Neural cell (in vitro differentiated cells): ENCODE measurements around the gene FBXO5. TPM values are rescaled to one million over a fixed set of nuclear protein-coding genes. Genes with fewer than 3 reads are reported as not detected.

ENCODE experiments used
- H2AFZ ChIP-seq: fragments of 200-600, 300-800 bp; sonication (generic), shearing (Covaris generic); 2 replicates; pipeline ENCODE4 v1.6.0; 2014; ENCODE audit warnings: low read depth, mild to moderate bottlenecking, antibody characterized with exemption, low read length, moderate library complexity
- H3F3A ChIP-seq: fragments of 200-600 bp; shearing (Covaris generic); 2 replicates; pipeline ENCODE4 v1.6.1; 2016; ENCODE audit warnings: mild to moderate bottlenecking, moderate library complexity, mixed read lengths, antibody characterized with exemption, low read length; ENCODE audit not compliant: insufficient read depth, poor library complexity, severe bottlenecking
- H3K27ac ChIP-seq: fragments of 200-600, 300-800 bp; sonication (generic), shearing (Covaris generic); 2 replicates; pipeline ENCODE4 v1.5.1; 2014; ENCODE audit warnings: mild to moderate bottlenecking, low read length, moderate library complexity
- H3K27me3 ChIP-seq: fragments of 300-800, 200-600 bp; sonication (generic), shearing (Covaris generic); 2 replicates; pipeline ENCODE4 v1.6.0; 2014; ENCODE audit warnings: mild to moderate bottlenecking, low read depth, low read length, moderate library complexity; ENCODE audit not compliant: insufficient read depth
- H3K36me3 ChIP-seq: fragments of 300-800, 200-600 bp; sonication (generic), shearing (Covaris generic); 2 replicates; pipeline ENCODE4 v1.5.1; 2014; ENCODE audit warnings: mild to moderate bottlenecking, antibody characterized with exemption, low read length, moderate library complexity; ENCODE audit not compliant: insufficient read depth
- H3K4me2 ChIP-seq: fragments of 300-800, 200-600 bp; sonication (generic), shearing (Covaris generic); 2 replicates; pipeline ENCODE4 v1.6.0; 2014; ENCODE audit warnings: mild to moderate bottlenecking, low read length
- H3K4me3 ChIP-seq: fragments of 300-800, 200-600 bp; sonication (generic), shearing (Covaris generic); 2 replicates; pipeline ENCODE4 v1.5.1; 2014; ENCODE audit warnings: mild to moderate bottlenecking, low read length, moderate library complexity
- H3K79me2 ChIP-seq: fragments of 200-600 bp; shearing (Covaris generic); replicated peaks from 2 replicates; pipeline ENCODE4 v1.6.0; 2014; ENCODE audit warnings: mild to moderate bottlenecking, low read length, moderate library complexity; ENCODE audit not compliant: insufficient read depth
- H3K9ac ChIP-seq: fragments of 300-800, 200-600 bp; sonication (generic), shearing (Covaris generic); 2 replicates; pipeline ENCODE4 v1.6.1; 2016; ENCODE audit warnings: mild to moderate bottlenecking, low read length, mixed read lengths
- H3K9me2 ChIP-seq: fragments of 200-600 bp; shearing (Covaris generic); 2 replicates; pipeline ENCODE4 v1.6.1; 2016; ENCODE audit warnings: mild to moderate bottlenecking, low read length, mixed read lengths; ENCODE audit not compliant: insufficient read depth
- H3K9me3 ChIP-seq: fragments of 200-600, 300-800 bp; sonication (generic), shearing (Covaris generic); 2 replicates; pipeline ENCODE4 v1.6.1; 2016; ENCODE audit warnings: mild to moderate bottlenecking, mixed run types, low read length, moderate library complexity, mixed read lengths
- H4K20me1 ChIP-seq: fragments of 200-600 bp; shearing (Covaris generic); 2 replicates; pipeline ENCODE4 v1.6.1; 2016; ENCODE audit warnings: mild to moderate bottlenecking, mixed run types; ENCODE audit not compliant: insufficient read depth
- EP300 ChIP-seq: fragments of 450-650 bp; conservative IDR thresholded peaks from 2 replicates; pipeline ENCODE4 v1.6.1; 2014; ENCODE audit warnings: antibody characterized with exemption, mild to moderate bottlenecking, moderate library complexity; ENCODE audit not compliant: poor library complexity, severe bottlenecking
- EZH2 ChIP-seq: fragments of 200-600, 300-800 bp; shearing (Covaris generic), sonication (generic); IDR thresholded peaks from 2 replicates; pipeline ENCODE4 v1.6.1; 2014; ENCODE audit warnings: antibody characterized with exemption, low read length, borderline replicate concordance, mild to moderate bottlenecking; ENCODE audit not compliant: insufficient read depth, poor library complexity, severe bottlenecking
- MXI1 ChIP-seq: fragments of 450-650 bp; conservative IDR thresholded peaks from 2 replicates; pipeline ENCODE4 v1.6.1; 2014; ENCODE audit warnings: antibody characterized with exemption, mild to moderate bottlenecking; ENCODE audit not compliant: poor library complexity, severe bottlenecking
- POLR2AphosphoS5 ChIP-seq: IDR thresholded peaks from 2 replicates; pipeline ENCODE4 v1.6.1; 2012
- RAD21 ChIP-seq: fragments of 450-650 bp; conservative IDR thresholded peaks from 2 replicates; pipeline ENCODE4 v1.6.1; 2014; ENCODE audit warnings: antibody characterized with exemption, mild to moderate bottlenecking, moderate library complexity
- SMC3 ChIP-seq: fragments of 450-650 bp; conservative IDR thresholded peaks from 2 replicates; pipeline ENCODE4 v1.6.1; 2014; ENCODE audit warnings: antibody characterized with exemption, mild to moderate bottlenecking, moderate library complexity; ENCODE audit not compliant: poor library complexity
- TAF1 ChIP-seq: IDR thresholded peaks from 2 replicates; pipeline ENCODE4 v1.6.1; 2012; ENCODE audit warnings: low read depth
- polyA plus RNA-seq: library from polyadenylated mRNA; depleted of rRNA; stranded (reverse); fragments of >200 nt; gene quantifications from 2 replicates; pipeline ENCODE4 v1.2.3, GENCODE V29; 2014
- TF ChIP-seq, protein P1 (sequence below): fragments of 450-650 bp; IDR thresholded peaks from 2 replicates; pipeline ENCODE4 v1.5.1; 2014; ENCODE audit warnings: antibody characterized with exemption, mild to moderate bottlenecking, moderate library complexity; ENCODE audit not compliant: poor library complexity, severe bottlenecking
- TF ChIP-seq, protein P2 (sequence below): IDR thresholded peaks from 2 replicates; pipeline ENCODE4 v1.6.1; 2012; ENCODE audit warnings: borderline replicate concordance

FBXO5 gene
- polyA plus RNA-seq, 1 donor from 2014 or later = 8.7 TPM

GRCh38 chr6:152952045-152952444 lies 30.8 kb downstream of the FBXO5 start:
- no peak overlapping the region for H3K4me3 ChIP-seq
- no peak for TF ChIP-seq TAF1
- no peak for TF ChIP-seq POLR2AphosphoS5
- TF ChIP-seq, protein P1, sequence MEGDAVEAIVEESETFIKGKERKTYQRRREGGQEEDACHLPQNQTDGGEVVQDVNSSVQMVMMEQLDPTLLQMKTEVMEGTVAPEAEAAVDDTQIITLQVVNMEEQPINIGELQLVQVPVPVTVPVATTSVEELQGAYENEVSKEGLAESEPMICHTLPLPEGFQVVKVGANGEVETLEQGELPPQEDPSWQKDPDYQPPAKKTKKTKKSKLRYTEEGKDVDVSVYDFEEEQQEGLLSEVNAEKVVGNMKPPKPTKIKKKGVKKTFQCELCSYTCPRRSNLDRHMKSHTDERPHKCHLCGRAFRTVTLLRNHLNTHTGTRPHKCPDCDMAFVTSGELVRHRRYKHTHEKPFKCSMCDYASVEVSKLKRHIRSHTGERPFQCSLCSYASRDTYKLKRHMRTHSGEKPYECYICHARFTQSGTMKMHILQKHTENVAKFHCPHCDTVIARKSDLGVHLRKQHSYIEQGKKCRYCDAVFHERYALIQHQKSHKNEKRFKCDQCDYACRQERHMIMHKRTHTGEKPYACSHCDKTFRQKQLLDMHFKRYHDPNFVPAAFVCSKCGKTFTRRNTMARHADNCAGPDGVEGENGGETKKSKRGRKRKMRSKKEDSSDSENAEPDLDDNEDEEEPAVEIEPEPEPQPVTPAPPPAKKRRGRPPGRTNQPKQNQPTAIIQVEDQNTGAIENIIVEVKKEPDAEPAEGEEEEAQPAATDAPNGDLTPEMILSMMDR = no peak
- TF ChIP-seq MXI1 = no peak
- TF ChIP-seq, protein P2, sequence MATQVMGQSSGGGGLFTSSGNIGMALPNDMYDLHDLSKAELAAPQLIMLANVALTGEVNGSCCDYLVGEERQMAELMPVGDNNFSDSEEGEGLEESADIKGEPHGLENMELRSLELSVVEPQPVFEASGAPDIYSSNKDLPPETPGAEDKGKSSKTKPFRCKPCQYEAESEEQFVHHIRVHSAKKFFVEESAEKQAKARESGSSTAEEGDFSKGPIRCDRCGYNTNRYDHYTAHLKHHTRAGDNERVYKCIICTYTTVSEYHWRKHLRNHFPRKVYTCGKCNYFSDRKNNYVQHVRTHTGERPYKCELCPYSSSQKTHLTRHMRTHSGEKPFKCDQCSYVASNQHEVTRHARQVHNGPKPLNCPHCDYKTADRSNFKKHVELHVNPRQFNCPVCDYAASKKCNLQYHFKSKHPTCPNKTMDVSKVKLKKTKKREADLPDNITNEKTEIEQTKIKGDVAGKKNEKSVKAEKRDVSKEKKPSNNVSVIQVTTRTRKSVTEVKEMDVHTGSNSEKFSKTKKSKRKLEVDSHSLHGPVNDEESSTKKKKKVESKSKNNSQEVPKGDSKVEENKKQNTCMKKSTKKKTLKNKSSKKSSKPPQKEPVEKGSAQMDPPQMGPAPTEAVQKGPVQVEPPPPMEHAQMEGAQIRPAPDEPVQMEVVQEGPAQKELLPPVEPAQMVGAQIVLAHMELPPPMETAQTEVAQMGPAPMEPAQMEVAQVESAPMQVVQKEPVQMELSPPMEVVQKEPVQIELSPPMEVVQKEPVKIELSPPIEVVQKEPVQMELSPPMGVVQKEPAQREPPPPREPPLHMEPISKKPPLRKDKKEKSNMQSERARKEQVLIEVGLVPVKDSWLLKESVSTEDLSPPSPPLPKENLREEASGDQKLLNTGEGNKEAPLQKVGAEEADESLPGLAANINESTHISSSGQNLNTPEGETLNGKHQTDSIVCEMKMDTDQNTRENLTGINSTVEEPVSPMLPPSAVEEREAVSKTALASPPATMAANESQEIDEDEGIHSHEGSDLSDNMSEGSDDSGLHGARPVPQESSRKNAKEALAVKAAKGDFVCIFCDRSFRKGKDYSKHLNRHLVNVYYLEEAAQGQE = no peak
- TF ChIP-seq EZH2 = no peak
- no peak for TF ChIP-seq EP300
- no peak for TF ChIP-seq SMC3
- TF ChIP-seq RAD21 = no peak
- H3K9ac ChIP-seq = no peak overlapping the region
- H3K27me3 ChIP-seq = no peaks in the 10 kb centered on the region
- no peaks in the 10 kb centered on the region for H3K9me2 ChIP-seq
- H3K36me3 ChIP-seq = no peaks in the 10 kb centered on the region
- no peaks in the 10 kb centered on the region for H4K20me1 ChIP-seq
- no peaks in the 10 kb centered on the region for H3K9me3 ChIP-seq
- no peaks in the 10 kb centered on the region for H3K79me2 ChIP-seq
- no peak overlapping the region for H3K27ac ChIP-seq
- H3K4me2 ChIP-seq = no peak overlapping the region
- no peak overlapping the region for H2AFZ ChIP-seq
- H3F3A ChIP-seq = no peaks in the 10 kb centered on the region

DNA sequence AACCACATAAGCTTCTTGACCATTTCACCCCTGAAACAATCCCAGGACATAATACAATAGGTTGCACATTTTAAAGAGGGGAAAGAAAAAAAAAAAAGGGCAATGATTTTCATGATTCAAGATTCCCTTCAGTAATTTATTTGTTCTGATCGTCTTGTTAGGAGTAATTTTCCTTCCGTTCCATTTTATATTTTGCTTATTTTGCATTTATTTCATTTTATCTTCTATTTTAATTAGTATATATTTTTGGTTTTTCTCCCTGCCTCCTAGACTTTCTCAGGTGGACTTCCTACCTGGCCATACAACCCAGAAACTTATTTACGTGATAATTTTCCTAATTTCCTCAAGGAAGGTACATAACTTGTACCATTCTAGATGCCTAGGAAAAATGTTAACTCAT lies 32.6 kb downstream of the FBXO5 start:
- Histone ChIP-seq H2AFZ (no peak overlapping the region), H3K4me3 (no peak overlapping the region), H3K36me3 (no peaks in the 10 kb centered on the region), H3K79me2 (no peaks in the 10 kb centered on the region), H3K9me2 (no peaks in the 10 kb centered on the region), H3K9me3 (no peaks in the 10 kb centered on the region), H3K27ac (no peak overlapping the region), H3K4me2 (no peak overlapping the region), H3F3A (no peaks in the 10 kb centered on the region), H3K27me3 (no peaks in the 10 kb centered on the region), H3K9ac (no peak overlapping the region), H4K20me1 (no peaks in the 10 kb centered on the region)
- TF ChIP-seq MXI1 = no peak
- TF ChIP-seq EP300 = no peak
- TF ChIP-seq, protein P1 = no peak
- TF ChIP-seq, protein P2 = no peak
- no peak for TF ChIP-seq TAF1
- no peak for TF ChIP-seq POLR2AphosphoS5
- no peak for TF ChIP-seq RAD21
- TF ChIP-seq SMC3 = no peak
- TF ChIP-seq EZH2 = no peak
